ENCODE measurements around the gene STK32A. TPM values are rescaled to one million over a fixed set of nuclear protein-coding genes. Genes with fewer than 3 reads are reported as not detected.

STK32A gene
- total RNA-seq, 1 experiment from 2014 or later = 1.3 TPM

DNA sequence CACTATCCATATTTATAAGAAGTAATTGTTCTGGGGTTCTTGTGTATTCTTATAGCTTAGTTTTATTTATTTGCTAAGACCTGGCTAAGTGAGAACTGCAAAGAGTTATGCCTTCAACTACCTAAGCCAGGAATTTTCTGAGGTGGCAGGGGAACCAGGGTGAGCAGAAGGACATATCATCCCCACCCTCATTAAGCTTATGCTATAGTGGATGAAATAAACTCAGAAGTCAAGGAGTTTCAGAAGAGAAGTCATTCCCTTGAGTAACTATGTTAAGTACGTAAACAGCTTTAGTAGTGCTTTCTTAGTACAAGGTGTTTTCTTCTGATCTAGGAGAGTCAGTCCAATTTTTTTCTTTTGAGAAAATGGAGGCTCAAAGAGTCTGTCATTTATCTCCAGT lies 41.7 kb downstream of the STK32A start:
- Histone ChIP-seq H3K79me2 (ENCODE audit: insufficient read depth, low read length) (no peaks in the 10 kb centered on the region), H3T11ph (ENCODE audit: low read length) (no peak overlapping the region), H3K56ac (ENCODE audit: insufficient read length, low read depth, low read length) (no peak overlapping the region), H3K4ac (ENCODE audit: low read depth, low read length) (no peak overlapping the region), H4K91ac (ENCODE audit: insufficient read length, low read depth, low read length) (no peak overlapping the region), H2BK5ac (ENCODE audit: insufficient read length, low read length) (no peak overlapping the region), H2BK15ac (ENCODE audit: low read depth, low read length) (no peak overlapping the region), H3K9ac (ENCODE audit: extremely low read depth, insufficient read length, low read length) (no peak overlapping the region), H3K4me1 (ENCODE audit: insufficient read depth, low read length) (no peaks in the 10 kb centered on the region), H2BK20ac (ENCODE audit: low read depth, low read length, poor library complexity, severe bottlenecking) (no peak overlapping the region), H3K27ac (ENCODE audit: insufficient read length, low read depth, low read length) (no peak overlapping the region), H3K23ac (ENCODE audit: insufficient read length, low read depth, low read length) (no peak overlapping the region), H3K79me1 (ENCODE audit: insufficient read depth, low read depth, low read length, poor library complexity, severe bottlenecking) (no peaks in the 10 kb centered on the region), H4K20me1 (ENCODE audit: control insufficient read depth, insufficient read depth, insufficient read length) (no peaks in the 10 kb centered on the region), H2AFZ (ENCODE audit: low read length) (no peak overlapping the region), H3K4me2 (ENCODE audit: insufficient read depth, insufficient read length, low read length) (no peak overlapping the region), H2BK120ac (ENCODE audit: low read depth, low read length, poor library complexity, severe bottlenecking) (no peak overlapping the region), H4K8ac (replicated peaks; ENCODE audit: insufficient read length, low read depth, low read length) (no peak overlapping the region), H3K27me3 (ENCODE audit: insufficient read depth, low read length) (no peaks in the 10 kb centered on the region), H3K18ac (ENCODE audit: insufficient read length, low read depth, low read length) (no peak overlapping the region), H4K5ac (ENCODE audit: insufficient read length, low read depth, low read length) (no peak overlapping the region), H2AK5ac (ENCODE audit: insufficient read length, low read length) (no peak overlapping the region), H3K23me2 (ENCODE audit: insufficient read length, low read depth, low read length, poor library complexity, severe bottlenecking) (no peaks in the 10 kb centered on the region), H3K14ac (ENCODE audit: insufficient read depth, low read length) (no peak overlapping the region), H2BK12ac (ENCODE audit: insufficient read length, low read depth, low read length) (no peak overlapping the region), H3K9me3 (ENCODE audit: control insufficient read depth, low read depth, low read length) (no peaks in the 10 kb centered on the region)
- H3K4me1 Mint-ChIP-seq = peaks cover 23 to 26% of the 10 kb centered on the region in 2 experiments
- H3K27me3 Mint-ChIP-seq (ENCODE audit: low read depth) = no peaks in the 10 kb centered on the region
- H3K27ac Mint-ChIP-seq = no peak overlapping the region
- DNase-seq = no peak
- TF ChIP-seq, protein P1, sequence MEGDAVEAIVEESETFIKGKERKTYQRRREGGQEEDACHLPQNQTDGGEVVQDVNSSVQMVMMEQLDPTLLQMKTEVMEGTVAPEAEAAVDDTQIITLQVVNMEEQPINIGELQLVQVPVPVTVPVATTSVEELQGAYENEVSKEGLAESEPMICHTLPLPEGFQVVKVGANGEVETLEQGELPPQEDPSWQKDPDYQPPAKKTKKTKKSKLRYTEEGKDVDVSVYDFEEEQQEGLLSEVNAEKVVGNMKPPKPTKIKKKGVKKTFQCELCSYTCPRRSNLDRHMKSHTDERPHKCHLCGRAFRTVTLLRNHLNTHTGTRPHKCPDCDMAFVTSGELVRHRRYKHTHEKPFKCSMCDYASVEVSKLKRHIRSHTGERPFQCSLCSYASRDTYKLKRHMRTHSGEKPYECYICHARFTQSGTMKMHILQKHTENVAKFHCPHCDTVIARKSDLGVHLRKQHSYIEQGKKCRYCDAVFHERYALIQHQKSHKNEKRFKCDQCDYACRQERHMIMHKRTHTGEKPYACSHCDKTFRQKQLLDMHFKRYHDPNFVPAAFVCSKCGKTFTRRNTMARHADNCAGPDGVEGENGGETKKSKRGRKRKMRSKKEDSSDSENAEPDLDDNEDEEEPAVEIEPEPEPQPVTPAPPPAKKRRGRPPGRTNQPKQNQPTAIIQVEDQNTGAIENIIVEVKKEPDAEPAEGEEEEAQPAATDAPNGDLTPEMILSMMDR (conservative IDR thresholded peaks at IDR 0.05) = no peak
- WGBS (ENCODE audit: extremely low coverage, insufficient read length, low lambda C conversion rate) = no CpG with 5 or more reads among the region's 1 CpG
- H3K9me3 Mint-ChIP-seq = peaks cover 12 to 14% of the 10 kb centered on the region in 2 experiments
- no peak overlapping the region for H3K4me3 Mint-ChIP-seq
- H3K36me3 Mint-ChIP-seq (ENCODE audit: insufficient read depth in 1 of 3, low read depth in 3 of 3) = peaks cover 7 to 24% (median 14%) of the 10 kb centered on the region in 3 experiments

All from H9 (cell line).